Bronchial epithelial cell (primary cell): ENCODE data around the gene TOLLIP. TPM values are rescaled to one million over a fixed set of nuclear protein-coding genes. Genes with fewer than 3 reads are reported as not detected.

Experiments
- DNase-seq: peaks from one replicate; pipeline ENCODE4 v3.0.0-alpha.2; 2010; ENCODE audit warnings: low read depth
- FAIRE-seq: peaks from 2 replicates; lab custom pipeline; 2011; peaks lifted over from hg19 to GRCh38; lab: Jason Lieb, UNC
- H3K27me3 ChIP-seq: 2 replicates; pipeline ENCODE4 v1.5.1; 2011; ENCODE audit warnings: low read length; ENCODE audit not compliant: control insufficient read depth, insufficient read depth
- H3K36me3 ChIP-seq: 2 replicates; pipeline ENCODE4 v1.5.1; 2011; ENCODE audit warnings: low read length; ENCODE audit not compliant: control insufficient read depth, insufficient read depth
- H3K4me3 ChIP-seq: 2 replicates; pipeline ENCODE4 v1.5.1; 2011; ENCODE audit warnings: mild to moderate bottlenecking, low read depth, low read length, control low read depth
- CTCF ChIP-seq: IDR thresholded peaks from 2 replicates; pipeline ENCODE4 v1.5.1; 2011; ENCODE audit warnings: mild to moderate bottlenecking, moderate library complexity, low read length, control low read depth, inconsistent platforms; ENCODE audit not compliant: insufficient read depth, severe bottlenecking
- total RNA-seq: library from RNA; depleted of rRNA; stranded (reverse); fragments of >200 nt; gene quantifications from 2 replicates; pipeline ENCODE4 v1.2.1, GENCODE V29; 2014

The TOLLIP gene
- total RNA-seq, 1 donor from 2014 or later, result 43.4 TPM

GRCh38 chr11:1291295-1292017 is 18.0 kb downstream of the TOLLIP start:
- FAIRE-seq (no peak), DNase-seq (no peak)
- H3K4me3 ChIP-seq, result no peak overlapping the region
- H3K36me3 ChIP-seq, result peaks cover 57% of the 10 kb centered on the region
- TF ChIP-seq CTCF, result no peak
- no peaks in the 10 kb centered on the region for H3K27me3 ChIP-seq

- Histone ChIP-seq H3K4me3 (no peak overlapping the region), H3K36me3 (peaks cover 60% of the 10 kb centered on the region), H3K27me3 (no peaks in the 10 kb centered on the region)
- DNase-seq (no peak), FAIRE-seq (no peak)
- TF ChIP-seq CTCF, result no peak
These were observed 19.1 kb downstream of the TOLLIP start for GRCh38 chr11:1290052-1291040.

GRCh38 chr11:1289211-1289935 is 20.1 kb downstream of the TOLLIP start:
- Histone ChIP-seq H3K36me3 (peaks cover 61% of the 10 kb centered on the region), H3K27me3 (no peaks in the 10 kb centered on the region), H3K4me3 (no peak overlapping the region)
- TF ChIP-seq CTCF, result no peak
- DNase-seq (no peak), FAIRE-seq (no peak)

- FAIRE-seq (no peak), DNase-seq (no peak)
- TF ChIP-seq CTCF, result no peak
- Histone ChIP-seq H3K36me3 (peaks cover 59% of the 10 kb centered on the region), H3K27me3 (no peaks in the 10 kb centered on the region), H3K4me3 (no peak overlapping the region)
These were observed 20.8 kb downstream of the TOLLIP start for GRCh38 chr11:1288426-1289151.

- Histone ChIP-seq H3K4me3 (no peak overlapping the region), H3K27me3 (no peaks in the 10 kb centered on the region), H3K36me3 (peaks cover 57% of the 10 kb centered on the region)
- TF ChIP-seq CTCF, result no peak
- FAIRE-seq, result no peak
- no peak for DNase-seq
These were observed 21.5 kb downstream of the TOLLIP start for GRCh38 chr11:1287928-1288327.
